ENCODE results near the gene ZMYND10.

ZMYND10 gene

DNA sequence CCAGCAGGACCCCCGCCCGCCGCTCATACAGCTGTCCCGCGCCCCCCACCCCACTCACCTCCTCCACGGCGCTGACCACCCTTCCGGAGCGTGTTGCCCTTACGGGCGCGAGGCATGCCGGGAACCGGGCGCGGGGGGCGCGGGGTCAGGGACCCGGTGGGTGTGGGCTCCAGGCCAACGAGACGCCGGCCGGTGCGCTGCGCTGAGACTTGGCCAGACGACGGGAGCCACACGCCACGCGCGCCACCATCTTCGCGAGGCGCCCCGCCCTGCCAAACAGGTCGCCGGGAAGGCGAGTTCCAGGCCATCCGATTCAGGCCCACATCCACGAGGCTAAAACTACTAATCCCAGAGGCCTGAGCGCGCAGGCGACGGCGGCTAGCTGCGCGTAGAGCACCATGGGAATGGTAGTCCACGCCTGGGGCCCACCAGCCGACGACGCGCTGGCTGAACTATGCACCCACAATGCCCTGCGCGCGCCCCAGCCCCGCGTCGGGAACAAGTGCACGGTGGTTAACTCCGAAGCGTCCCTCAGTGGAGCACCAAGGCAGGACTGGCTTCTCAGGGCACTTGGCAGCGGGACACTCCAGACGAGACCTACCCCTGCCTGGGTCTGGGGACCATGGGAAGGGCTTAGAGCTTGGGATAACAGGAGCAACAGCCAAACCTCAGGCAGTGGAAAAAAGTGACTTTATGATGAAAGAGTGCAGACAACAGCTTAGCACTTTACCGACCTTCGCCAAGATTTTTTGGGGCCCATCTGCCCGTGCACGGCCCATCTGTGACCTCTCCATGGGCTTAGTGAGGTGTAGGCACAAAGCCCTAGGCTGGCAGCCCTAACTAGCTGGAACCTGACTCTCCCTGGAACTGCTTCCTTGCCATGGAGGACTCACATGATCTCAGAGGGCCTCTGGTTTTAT is 53.1 kb downstream of the ZMYND10 start, which contains the start of gene IFRD2:
TSS of gene IFRD2 (minus strand) at position 271 of the 920 bp plus-strand sequence. CDS start at position 116, 155 bp downstream.
- peak; percentile 77 to 88 (median 80) for DNase-seq (ENCODE audit: low read depth in 2 of 3, low spot score in 2 of 3)

All from activated CD8-positive, alpha-beta memory T cell treated with anti-CD3 and anti-CD28 coated beads for 48 hours (primary cell).